GM18526 (cell line): ENCODE results near the gene SYNE1.

Experiments
- POLR2A ChIP-seq: IDR thresholded peaks from 3 replicates; pipeline ENCODE4 v1.6.1; 2011; ENCODE audit not compliant: insufficient read length; ENCODE audit errors: extremely low read depth

SYNE1 gene

DNA sequence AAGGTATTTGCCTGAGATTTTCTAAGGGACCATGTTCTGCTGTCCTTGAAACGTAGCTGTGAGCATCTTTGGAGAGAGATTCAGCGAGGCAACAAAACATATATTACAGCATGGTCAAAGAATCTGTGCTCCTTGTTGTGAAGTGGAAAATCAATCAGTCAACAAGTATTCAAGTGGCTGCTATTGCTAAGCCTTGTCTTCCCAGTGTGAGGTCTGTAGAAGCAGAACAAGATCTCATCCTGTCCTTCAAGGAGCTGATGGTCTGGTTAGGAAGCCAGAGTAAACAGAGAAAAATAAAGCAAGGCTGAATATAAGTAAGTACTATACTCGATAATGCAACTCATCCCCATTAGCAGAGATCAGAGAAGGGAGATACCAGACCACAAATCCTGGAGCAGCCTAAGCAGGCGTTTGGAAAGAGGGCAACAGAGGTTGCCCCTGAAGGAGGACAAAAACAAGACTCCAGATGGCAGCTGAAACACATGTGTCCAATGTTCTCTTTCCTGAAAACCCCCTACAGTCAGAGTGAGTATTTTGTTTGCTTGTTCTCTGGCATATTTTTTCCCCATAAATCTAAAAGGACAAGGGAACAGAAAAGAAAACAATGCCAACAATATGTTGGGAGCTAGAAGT lies 392.0 kb downstream of the SYNE1 start:
- no peak for TF ChIP-seq POLR2A

DNA sequence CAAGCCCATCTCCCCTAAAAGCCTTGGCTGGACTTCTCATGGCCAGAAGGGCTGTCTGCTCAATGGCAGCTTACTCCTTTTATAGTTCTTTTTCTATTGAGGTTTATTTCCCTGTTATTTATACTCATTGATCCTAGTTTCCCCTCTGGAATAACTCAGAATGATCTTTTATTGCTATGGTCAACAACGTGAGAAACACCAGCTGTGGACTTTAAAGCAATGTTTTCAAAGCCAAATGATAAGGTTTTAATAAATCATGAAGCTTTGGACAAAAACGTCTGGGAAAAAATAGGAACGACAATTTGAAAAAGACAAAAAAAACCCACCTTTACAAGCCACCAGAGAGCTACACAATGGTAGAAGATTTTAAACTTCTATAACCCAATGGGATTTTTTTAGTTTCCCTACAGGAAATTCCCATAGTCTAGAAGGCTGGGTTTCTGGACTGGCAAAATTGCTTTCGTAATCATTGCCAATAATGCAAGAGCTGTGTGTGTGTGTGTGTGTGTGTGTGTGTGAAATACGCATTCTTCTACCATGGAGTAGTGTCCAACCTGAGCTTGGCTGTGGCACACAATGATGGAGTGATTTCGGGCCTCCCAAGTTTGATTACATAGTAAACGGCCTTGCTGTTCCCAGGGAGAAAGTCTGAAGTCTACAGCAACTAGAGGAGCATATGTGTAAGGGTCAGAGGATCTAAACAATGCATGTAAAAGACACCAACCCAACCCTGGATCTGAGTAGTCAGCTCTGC lies 396.0 kb downstream of the SYNE1 start:
- no peak for TF ChIP-seq POLR2A

DNA sequence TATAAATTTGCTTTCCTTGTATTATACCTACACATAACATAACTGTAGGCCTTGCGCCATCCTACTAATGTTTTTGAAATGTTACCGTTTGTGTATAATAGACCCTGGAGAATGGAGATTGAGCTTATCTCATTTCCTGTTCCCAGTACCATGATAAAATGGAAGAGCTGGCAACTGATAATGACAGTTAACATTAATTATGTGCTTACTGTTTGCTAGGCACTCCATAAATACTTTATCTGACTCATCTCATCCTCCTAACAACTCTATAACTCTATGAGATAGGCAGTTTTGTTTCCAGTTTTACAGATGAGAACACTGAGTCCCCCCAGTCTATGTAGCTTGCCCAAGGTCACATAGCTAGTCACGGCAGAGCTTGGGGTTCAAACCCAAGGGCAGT lies 396.7 kb downstream of the SYNE1 start:
- no peak for TF ChIP-seq POLR2A

DNA sequence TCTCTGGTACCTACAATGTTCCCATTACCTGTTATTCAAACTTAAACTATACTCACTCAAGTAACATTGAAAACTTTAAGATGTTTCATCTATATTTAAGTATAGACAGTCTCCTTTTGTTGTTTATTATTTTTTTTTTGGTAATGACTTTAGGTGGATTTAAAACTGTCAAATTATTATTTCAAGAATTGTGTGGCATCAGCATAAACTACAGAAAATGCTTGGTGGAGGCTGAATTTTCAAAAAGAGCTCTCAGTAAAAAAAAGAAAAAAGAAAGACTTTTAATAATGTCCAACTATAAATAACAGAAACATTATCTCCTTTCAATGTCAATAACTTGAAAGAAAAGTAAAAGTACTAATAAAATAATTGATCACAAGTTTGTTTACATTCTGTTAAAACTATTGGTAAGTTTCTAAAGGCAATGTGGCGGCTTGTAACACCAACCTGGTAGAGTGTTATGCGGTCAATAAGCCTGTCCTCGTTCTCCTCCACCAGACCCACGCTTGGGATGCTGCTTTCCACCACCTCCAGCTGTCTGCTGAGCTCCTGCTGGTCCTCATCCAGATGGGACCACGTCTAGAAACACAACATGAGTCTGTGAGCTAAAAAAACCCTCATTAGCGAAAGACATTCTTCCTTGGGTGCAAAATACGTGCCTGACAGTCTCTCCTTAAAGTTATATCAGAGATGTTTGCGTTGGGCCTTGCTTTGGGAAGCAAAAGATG lies 400.6 kb downstream of the SYNE1 start:
- TF ChIP-seq POLR2A: no peak

DNA sequence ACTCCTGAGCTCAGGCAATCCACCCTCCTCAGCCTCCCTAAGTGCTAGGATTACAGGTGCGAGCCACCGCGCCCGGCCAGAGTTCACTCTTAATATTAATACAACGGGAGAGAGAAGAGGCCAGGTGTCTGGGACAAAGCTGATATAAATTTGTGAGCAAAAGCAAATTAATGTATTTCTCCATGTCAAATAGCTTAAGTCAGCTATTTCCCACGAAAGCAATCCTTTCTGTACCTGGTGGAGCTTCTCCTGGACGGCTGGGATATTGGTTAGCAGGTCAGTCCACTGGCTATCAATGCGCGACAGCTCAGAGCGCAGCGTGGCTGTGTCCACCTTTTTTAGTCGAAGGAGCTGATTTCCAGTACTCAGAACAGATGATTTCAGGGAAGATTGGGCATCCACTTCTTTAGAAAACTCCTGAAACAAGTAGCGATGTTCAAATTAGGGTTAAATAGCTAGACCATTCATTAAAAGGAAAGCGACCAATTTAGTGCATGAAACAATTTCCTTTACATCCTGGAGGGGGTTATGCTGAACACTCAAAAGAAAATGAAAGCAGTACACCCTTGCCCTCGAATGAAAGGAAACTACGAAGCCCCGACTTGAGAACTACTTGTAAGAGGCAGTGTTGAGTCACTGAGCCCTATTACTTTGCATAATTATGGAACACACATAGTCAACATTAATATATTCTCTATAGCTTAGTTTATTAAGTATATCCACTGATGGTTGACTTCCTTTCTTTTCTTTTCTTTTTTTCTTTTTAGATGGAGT lies 403.4 kb downstream of the SYNE1 start:
- no peak for TF ChIP-seq POLR2A

DNA sequence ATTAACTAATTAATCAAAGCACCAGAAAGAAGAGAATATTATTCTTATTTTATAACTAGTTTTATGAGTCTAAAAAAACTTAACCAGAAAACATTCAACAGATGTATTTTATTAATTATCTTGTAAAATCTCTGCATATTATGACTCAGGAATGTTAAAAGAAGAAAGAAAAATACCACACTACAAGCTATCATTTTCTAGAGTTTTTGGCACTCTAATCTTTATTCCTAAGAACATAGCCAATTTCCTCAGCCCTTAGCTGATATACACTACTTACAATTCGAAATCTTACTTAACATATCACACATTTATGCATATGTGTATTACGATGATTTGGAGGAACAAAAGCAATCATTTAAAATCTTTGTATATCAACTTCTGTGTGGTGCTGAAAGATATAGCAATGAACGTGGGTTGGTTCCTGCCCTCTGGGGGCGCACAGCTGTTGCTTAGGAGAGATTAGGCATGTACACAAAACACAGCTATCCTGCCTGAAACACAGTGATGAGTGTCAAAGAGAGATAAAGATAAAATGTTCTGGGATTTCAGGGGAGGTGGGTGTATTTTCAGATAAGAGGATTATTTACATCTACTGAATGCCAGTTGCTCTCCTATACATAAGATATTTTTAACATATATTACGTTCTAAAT lies 404.5 kb downstream of the SYNE1 start:
- TF ChIP-seq POLR2A: no peak

DNA sequence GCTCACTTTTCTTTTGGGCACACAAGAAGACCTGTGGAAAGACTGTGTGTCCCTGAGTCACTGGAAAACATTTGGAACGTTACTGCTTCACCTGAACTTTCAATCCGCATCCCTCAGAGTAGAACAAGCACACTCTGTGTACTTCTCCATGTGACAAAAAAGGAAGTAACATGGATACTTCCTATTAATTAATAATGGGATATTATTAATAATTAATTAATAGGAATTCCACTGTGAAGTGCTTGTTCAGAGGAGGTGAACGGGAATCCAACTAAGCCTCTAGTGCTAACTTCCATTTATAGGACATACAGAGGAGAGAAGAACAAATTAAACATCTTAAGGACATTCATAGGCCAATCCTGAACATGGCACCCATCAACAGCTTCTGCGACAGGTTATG lies 407.8 kb downstream of the SYNE1 start:
- no peak for TF ChIP-seq POLR2A

DNA sequence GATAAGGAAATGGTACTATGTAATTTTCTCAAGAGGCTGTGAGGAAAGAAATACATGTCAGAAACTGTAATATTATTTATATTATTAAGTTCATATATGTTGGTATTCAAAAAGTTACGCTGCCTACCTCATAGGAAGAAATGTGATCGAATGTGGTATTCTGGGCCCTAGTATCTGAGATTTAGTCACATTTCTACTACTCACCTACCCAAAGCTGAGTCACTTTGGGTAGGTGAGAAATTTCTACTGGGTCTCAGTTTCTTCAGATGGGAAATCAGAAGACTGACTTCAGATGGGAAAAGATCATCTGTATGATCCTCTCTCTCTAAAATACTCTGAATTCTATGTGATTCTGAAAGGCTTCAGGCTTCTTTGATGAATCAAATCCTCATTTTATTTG lies 411.0 kb downstream of the SYNE1 start:
- TF ChIP-seq POLR2A: no peak

DNA sequence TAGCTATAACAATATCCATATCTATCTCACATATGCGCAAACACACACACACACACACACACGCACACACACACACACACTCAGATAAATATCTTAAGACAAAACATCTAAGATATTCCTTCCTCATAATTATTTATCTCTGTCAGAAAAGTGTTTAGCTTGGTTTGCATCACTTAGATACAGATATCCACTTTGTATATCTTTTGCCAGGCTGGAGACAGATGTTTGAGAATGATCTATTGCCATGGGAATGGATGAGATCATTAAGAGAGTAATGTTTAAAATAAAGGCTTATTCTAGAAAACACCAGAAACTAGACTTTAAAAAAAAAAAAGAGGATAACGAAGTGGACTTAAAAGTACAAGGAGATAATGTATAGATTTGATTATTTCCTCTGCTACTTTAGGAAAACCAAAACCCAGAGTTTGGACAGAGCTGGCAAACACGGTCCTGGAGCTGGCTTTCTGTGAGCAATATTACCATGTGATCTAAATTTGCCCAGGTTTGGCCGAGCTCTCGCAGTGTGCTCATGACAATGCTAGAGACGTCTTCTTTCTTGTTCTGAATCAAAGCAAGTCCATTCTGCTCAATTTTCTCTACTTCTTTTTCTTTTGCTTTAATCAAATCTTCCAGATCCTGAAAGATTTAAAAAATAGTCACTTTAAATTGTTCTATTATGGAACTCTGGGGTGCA lies 411.8 kb downstream of the SYNE1 start:
- no peak for TF ChIP-seq POLR2A

DNA sequence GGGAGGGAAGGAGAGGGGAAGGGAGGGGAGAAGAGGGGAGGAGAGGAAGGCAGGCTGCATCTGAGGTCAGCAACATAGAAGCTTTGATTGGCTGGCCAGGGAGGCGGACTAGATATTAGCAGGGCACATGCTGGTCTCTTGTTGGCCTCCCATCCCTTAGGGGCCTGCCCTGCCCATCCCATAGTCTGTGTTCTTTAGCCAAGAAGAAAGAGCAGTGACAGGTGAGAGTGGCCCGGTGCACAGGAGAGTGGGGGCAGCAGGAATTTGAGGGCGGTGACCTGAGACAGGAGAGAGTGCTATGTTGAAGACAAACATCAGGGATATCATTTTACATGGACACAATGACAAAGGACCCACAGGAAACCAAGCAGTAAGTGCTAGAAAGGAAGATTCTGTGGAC lies 413.5 kb downstream of the SYNE1 start:
- TF ChIP-seq POLR2A: no peak

DNA sequence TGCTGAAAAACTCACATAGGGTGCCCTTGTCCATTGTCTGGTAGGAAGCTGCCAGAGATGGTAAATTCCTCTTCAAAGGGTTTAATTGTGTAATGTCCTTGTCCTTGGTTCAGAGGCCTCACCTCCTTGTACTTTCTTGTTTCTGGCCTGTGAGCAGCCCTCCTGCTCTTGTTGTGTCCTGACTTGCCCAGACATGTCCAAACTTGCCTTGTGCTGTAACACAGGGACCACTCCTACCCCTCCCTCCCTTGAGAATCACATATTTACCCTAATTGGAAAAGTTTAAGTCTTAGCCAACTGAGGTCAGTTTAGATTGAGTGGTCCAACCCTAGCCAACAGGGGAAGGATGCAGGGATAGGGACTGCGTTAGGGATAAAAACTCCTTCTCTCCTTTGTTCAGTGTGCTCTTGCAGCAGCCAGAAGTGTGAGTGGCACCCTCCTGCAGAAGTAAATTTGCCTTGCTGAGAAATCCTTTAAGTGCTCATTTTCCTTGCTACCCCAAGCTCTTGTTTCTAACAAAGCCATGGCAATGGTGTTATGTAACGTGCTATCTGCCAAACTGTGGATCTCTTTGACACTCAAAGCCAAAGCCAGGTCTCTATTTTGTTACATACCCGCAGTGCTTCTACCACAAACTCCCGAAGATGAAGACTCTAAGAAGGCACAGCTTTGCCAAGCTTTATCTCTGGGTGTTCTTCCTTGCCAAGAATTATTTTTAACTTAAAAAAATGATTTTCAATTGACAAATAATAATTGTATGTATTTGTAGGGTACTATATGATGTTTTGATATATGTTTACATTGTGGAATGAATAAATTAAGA lies 415.1 kb downstream of the SYNE1 start:
- no peak for TF ChIP-seq POLR2A

DNA sequence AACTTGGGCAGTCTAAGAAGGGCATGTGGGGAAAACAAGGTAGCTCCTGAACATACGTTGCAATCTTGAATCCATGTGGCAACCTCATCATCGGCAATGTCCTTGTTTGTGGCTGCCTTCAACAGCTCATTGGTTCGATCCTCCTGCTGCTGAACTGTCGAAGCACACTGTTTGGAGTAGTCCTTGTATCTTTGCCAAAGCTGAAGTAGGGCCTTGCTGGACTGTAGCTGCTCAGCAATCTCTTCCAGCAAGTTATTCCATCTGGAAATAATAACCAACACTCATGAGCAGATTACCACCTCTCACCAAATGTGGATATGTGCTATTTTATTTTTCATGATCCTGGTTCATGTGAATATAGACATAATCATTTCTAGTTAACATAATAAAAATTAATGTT lies 416.4 kb downstream of the SYNE1 start:
- no peak for TF ChIP-seq POLR2A

DNA sequence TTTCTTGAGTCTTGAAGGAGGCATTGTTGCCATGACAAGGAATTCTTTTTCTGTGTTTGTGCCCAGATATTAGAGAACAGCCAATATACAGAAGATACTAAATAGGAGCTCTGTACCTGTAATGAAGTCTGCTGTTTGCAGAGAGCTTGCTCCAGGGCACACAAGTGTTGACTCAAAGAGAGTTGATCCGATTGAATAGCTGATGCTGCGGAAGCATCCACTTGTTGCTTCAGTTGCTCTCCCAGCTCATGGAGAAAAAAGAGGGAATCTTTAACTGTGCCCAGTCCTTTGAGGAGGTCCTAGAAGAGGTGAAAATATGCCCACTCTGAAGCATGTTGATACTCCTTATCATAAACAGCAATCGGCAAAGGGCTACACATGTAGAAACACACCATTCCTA lies 418.3 kb downstream of the SYNE1 start:
- no peak for TF ChIP-seq POLR2A

DNA sequence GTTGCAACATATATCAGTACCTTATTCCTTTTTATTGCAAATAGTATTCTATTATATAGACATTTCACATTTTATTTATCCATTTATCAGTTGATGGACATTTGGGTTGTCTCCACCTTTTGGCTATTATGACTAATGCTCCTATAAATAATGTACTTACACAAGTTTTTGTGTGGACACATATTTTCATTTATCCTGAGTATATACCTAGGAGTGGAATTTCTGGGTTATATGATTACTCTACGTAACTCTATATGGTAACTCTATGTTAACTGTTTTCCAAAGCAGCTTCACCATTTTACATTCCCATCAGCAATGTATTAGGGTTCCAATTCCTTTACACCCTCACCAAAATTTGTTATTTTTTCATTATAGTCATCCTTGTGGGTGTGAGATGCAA lies 424.7 kb downstream of the SYNE1 start:
- TF ChIP-seq POLR2A: no peak
